Fibroblast of lung (primary cell): ENCODE results near the gene SERGEF.

Experiments
- CTCF ChIP-seq, 2 donors: IDR thresholded peaks in 1 of 2; conservative IDR thresholded peaks in 1 of 2; 1 replicate in 1 of 2; 2 replicates in 1 of 2; pipeline ENCODE4 v1.5.1; 2011 to 2012; ENCODE audit warnings: low read length in 2 of 2, control low read depth in 1 of 2, inconsistent platforms in 1 of 2, low read depth in 1 of 2, mild to moderate bottlenecking in 1 of 2
- EZH2 ChIP-seq: IDR thresholded peaks from 2 replicates; pipeline ENCODE4 v1.5.1; 2012; ENCODE audit warnings: low read length, control low read depth, mild to moderate bottlenecking; ENCODE audit errors: missing control alignments

GRCh38 chr11:17853280-17853679 lies 159.6 kb downstream of the SERGEF start:
- TF ChIP-seq CTCF (conservative IDR thresholded peaks at IDR 0.05 in 1 of 2, IDR thresholded peaks at IDR 0.05 in 1 of 2; ENCODE audit: low read depth in 1 of 2, low read length in 2 of 2) = no peak
- TF ChIP-seq EZH2 = no peak
